GM19455 (cell line): ENCODE data around the gene C20orf144.
"Not testable (repeated sequence)": the region's sequence is repeated elsewhere in the genome, so short reads cannot be mapped to it uniquely, and the experiment has no call there.

ENCODE experiments used
- ATAC-seq: cut with Tn5 transposase; IDR thresholded peaks from one replicate; pipeline ENCODE4 v1.9.1; 2021; ENCODE audit not compliant: unreplicated experiment

The C20orf144 gene

DNA sequence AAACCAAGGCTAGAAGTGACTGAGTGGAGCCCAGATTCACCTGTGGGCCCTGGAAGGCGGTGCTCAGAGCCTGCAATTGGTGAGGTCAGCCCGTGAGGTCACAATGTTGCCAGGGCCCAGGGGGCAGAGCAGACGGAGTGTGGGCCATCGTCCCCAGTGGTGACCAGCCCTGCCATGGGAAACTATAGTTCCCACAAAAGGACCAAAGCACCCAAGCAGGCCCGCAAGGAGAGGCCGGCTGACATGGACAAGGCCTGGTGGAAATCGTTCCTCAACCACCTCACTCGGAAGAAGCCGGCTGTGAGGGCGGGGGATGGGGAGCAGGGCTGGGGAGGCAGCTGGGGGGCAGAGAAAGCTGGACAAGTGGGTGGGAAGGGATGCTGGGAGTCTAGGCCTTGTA, at the start of gene C20orf144:
Gene C20orf144 (plus strand): TSS at position 156 of the 400 bp plus-strand sequence. CDS start 19 bp downstream, at position 175.
- no peak for ATAC-seq

GRCh38 chr20:33621717-33622400, 40.3 kb upstream of the C20orf144 start:
- no peak for ATAC-seq

DNA sequence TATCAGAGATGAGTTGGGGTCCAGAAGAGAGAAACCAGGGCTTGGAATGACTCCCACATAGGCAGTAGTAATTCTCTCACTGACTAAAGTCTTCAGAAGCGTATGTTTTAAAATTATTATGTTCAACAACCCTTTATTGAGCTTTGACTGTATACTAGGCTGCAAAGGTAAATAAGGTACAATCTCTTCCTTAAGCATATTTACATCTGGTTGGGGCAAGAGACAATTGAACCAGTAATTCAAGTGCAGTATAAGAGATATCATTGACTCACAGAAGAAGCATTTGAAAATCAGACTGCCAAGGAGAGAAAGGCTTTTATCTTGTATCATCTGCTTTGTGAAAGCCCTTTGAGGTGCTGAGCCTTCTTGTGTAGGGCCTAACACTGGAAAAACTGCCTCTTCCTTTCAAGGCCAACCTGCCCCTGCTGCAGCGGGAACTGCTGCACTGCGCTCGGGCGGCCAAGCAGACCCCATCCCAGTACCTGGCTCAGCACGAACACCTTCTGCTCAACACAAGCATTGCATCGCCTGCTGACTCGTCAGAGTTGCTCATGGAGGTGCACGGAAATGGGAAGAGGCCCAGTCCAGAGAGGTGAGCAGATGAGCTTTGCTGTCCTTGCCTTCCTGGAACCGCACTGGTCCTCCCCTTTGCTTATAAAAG, 39.3 kb upstream of the C20orf144 start:
- ATAC-seq = no peak

DNA sequence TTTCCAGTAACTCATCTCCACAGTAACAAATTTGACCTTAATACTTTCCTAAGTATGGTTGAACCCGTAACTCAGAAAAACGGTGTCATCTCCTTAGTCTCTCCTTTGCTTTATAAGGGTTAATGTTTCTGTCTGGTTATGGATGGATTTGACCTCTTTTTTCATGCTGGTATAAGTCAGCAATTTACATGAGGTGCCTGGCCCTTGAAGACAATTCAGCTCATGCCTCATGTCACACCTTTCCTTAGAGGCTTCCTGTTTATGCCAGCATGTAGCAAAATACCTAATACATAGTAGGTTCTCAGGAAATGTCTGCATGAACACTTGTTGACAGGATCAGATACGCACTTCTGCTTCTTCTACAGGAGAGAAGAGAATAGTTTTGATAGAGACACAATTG, 37.7 kb upstream of the C20orf144 start:
- no peak for ATAC-seq

- no peak for ATAC-seq
Observed at GRCh38 chr20:33626190-33626589, 35.9 kb upstream of the C20orf144 start.

DNA sequence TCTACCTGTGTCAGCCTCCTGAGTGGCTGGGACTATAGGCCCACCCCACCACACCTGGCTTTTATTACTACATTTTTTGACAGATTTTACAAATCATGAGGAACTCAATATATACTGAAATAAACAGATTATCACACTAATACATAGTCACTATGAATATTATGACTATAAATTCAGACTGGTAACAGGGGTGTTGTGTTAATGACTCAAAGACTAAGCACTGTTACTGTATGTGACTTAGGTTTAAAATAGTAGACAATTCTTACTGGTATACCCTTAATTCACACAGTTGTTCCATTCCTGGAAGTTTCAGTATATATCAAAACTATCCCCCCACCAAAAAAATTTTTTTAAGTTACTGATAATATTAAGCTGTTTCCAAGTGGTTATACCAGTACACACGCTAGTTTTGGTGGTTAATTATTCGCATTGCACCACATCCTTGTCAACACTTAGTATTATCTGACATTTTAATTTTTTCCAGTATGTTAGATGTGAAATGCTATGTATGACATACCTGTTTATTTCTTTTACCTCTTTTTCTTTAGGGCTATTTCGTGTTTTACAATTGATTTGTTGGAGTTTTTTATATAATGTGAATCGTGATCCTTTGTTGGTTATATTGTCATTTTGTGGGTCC, 34.4 kb upstream of the C20orf144 start:
- no peak for ATAC-seq

DNA sequence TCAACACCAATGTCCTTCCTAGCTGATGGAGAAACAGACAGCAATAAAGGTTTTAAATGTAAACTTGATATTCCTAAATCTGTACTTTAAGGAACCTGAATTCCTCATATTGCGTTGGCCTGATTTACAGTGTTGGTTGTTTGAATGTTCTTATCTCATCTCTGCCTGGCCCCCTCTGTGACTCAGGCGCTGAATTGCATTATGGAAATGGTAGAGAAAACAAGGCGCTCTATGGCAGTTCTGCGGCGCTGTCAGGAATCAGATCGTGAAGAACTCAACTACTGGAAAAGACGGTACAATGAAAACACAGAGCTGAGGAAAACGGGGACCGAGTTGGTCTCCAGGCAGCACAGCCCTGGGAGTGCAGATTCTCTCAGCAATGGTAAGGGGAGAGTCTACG, 32.6 kb upstream of the C20orf144 start:
- no peak for ATAC-seq

GRCh38 chr20:33629979-33630378, 32.1 kb upstream of the C20orf144 start:
- no peak for ATAC-seq

- no peak for ATAC-seq
Observed at GRCh38 chr20:33630507-33630906, 31.6 kb upstream of the C20orf144 start.

- not testable (repeated sequence) for ATAC-seq
Observed at GRCh38 chr20:33631910-33632309, 30.2 kb upstream of the C20orf144 start.

GRCh38 chr20:33635341-33635740, 26.8 kb upstream of the C20orf144 start:
- ATAC-seq = no peak

DNA sequence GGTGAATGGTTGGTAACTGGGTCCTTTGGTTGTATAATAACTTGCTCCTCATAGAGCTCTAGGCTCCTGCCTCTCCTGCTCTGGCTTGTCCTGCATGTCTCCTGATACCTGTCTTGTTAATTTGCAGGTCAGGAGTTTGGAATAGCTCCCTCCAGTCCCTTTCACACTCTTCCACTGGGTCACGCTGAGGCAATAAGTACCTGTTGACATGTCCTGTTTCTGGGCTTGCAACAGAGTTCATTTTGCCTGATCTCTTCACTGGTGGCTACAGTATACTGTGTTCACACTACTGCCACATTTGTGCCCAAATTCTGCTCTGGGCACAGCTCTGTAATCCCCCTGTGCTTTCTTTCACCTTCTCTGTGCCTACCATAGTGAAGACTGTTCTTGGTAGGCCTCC, 25.4 kb upstream of the C20orf144 start:
- ATAC-seq = no peak

DNA sequence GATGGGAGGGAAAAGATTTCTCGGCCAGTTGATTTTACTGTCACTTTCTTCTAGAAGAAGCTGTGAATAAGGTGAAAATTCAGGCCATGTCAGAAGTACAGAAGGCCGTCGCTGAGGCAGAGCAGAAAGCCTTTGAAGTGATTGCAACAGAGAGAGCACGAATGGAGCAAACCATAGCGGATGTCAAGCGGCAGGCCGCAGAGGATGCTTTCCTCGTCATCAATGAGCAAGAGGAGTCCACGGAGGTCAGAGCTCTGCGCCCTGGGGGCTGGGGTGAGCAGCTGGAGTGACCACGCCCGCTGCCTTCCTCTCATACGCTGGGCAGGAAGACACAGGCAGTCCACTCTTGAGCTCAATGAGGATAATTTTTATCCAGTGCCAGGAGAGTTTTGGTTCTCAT, 21.8 kb upstream of the C20orf144 start:
- ATAC-seq = no peak

GRCh38 chr20:33644313-33645071, 17.6 kb upstream of the C20orf144 start:
- ATAC-seq = no peak

- ATAC-seq = no peak
Observed at GRCh38 chr20:33645072-33645358, 17.1 kb upstream of the C20orf144 start.

DNA sequence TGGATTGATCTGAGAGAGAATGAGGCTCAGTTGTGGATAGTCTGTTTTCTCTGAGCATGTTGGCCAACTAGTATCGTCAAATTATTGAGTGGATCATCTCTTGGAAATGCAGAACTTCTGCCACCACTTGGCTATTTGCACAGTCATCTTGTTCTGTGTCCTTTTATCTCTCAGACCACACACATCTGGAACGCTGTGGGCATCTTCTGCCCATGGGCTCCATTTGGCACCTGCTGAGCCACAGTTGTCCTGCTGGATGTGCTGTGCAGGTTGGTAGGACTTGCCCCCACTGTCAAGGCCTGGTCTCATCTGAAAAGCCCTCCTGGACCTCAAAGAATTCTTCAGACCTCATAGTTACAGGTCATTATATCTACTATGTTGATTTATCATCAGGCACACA, 16.7 kb upstream of the C20orf144 start:
- no peak for ATAC-seq

GRCh38 chr20:33646191-33646590, 15.9 kb upstream of the C20orf144 start:
- ATAC-seq = no peak

GRCh38 chr20:33646959-33647602, 15.0 kb upstream of the C20orf144 start:
- not testable (repeated sequence) for ATAC-seq

- no peak for ATAC-seq
Observed at GRCh38 chr20:33647603-33648395, 14.3 kb upstream of the C20orf144 start.

GRCh38 chr20:33648396-33649004, 13.6 kb upstream of the C20orf144 start:
- ATAC-seq = no peak
